ENCODE results near the gene C1orf87.

Gene C1orf87

GRCh38 chr1:59945790-59946189 is 127.8 kb downstream of the C1orf87 start:
- DNase-seq = no peak
